Transverse colon (tissue), 4 donors: ENCODE data around the gene UMODL1. TPM values are rescaled to one million over a fixed set of nuclear protein-coding genes. Genes with fewer than 3 reads are reported as not detected.

Experiments
- DNase-seq: peaks from one replicate; pipeline ENCODE4 v3.0.0-alpha.2; 2019
- H3K27ac ChIP-seq, 4 donors: fragments of 200-600 bp; sonication (generic); 2 replicates each; pipeline ENCODE4 v1.5.1; 2016 to 2018; ENCODE audit warnings: inconsistent platforms in 4 of 4
- H3K27me3 ChIP-seq: fragments of 200-600 bp; sonication (generic); 2 replicates; pipeline ENCODE4 v1.5.1; 2017; ENCODE audit warnings: inconsistent platforms
- H3K36me3 ChIP-seq, 4 donors: fragments of 200-600 bp; sonication (generic); 2 replicates each; pipeline ENCODE4 v1.5.1; 2017 to 2019; ENCODE audit warnings: inconsistent platforms in 4 of 4
- H3K4me1 ChIP-seq, 4 donors: fragments of 200-600 bp; sonication (generic); 2 replicates each; pipeline ENCODE4 v1.5.1; 2017 to 2020; ENCODE audit warnings: inconsistent platforms in 4 of 4
- H3K4me3 ChIP-seq, 4 donors: fragments of 200-600 bp; sonication (generic); 1 replicate in 1 of 4; 2 replicates in 3 of 4; pipeline versions ENCODE4 v1.5.1 to v1.6.1; 2017 to 2019; ENCODE audit warnings: inconsistent platforms in 4 of 4
- H3K9me3 ChIP-seq, 2 donors: fragments of 200-600 bp; sonication (generic); 2 replicates each; pipeline ENCODE4 v1.5.1; 2017 to 2019; ENCODE audit warnings: inconsistent platforms in 2 of 2
- EP300 ChIP-seq: sonication (generic); formaldehyde crosslinking; IDR thresholded peaks from one replicate; pipeline ENCODE4 v1.6.1; 2017; ENCODE audit warnings: antibody characterized with exemption, low read depth
- POLR2A ChIP-seq: fragments of 450-650 bp; IDR thresholded peaks from one replicate; pipeline ENCODE4 v1.6.1; 2016; ENCODE audit warnings: antibody characterized with exemption, mild to moderate bottlenecking, moderate library complexity
- POLR2AphosphoS5 ChIP-seq, 3 donors: sonication (generic); formaldehyde crosslinking; IDR thresholded peaks; one replicate each; pipeline ENCODE4 v1.6.1; 2016; ENCODE audit warnings: antibody characterized with exemption in 3 of 3
- WGBS, 2 donors: methylation state at CpG; one replicate each; pipeline ENCODE4 v1.1.5; 2018; ENCODE audit warnings: low coverage in 1 of 2; 5-methylcytosine and 5-hydroxymethylcytosine counted together
- in situ Hi-C, 4 donors: fragments of 200-750 bp; cut with MboI; loops; one replicate each; pipeline versions ENCODE4 v1.15.0 to v1.15.1; 2017; ENCODE audit warnings: low sequenced_read_pairs in 3 of 4, low pct_ligation_motif_present in 1 of 4, low pct_unique_long_range_greater_than_20kb in 1 of 4
- intact Hi-C: fragments of 100-400 bp; cut with DNase I; formaldehyde crosslinking; loops from one replicate; pipeline ENCODE4 v1.15.1; 2023; ENCODE audit warnings: low total_unique reads
- total RNA-seq, 4 donors: library from RNA; depleted of rRNA; stranded (reverse); fragments of >200 nt; gene quantifications; one replicate each; pipeline ENCODE4 v1.1.0, GENCODE V29; 2016
- TF ChIP-seq, protein P1 (sequence below), 5 experiments: fragments of 200-600 bp in 3 of 5; fragments of 450-650 bp in 2 of 5; sonication (generic) in 3 of 5; IDR thresholded peaks; 1 replicate in 2 of 5; 2 replicates in 3 of 5; pipeline ENCODE4 v1.5.1; 2016 to 2017; ENCODE audit warnings: antibody characterized with exemption in 5 of 5, inconsistent platforms in 3 of 5, mild to moderate bottlenecking in 2 of 5, moderate library complexity in 1 of 5

UMODL1 gene, protein sequence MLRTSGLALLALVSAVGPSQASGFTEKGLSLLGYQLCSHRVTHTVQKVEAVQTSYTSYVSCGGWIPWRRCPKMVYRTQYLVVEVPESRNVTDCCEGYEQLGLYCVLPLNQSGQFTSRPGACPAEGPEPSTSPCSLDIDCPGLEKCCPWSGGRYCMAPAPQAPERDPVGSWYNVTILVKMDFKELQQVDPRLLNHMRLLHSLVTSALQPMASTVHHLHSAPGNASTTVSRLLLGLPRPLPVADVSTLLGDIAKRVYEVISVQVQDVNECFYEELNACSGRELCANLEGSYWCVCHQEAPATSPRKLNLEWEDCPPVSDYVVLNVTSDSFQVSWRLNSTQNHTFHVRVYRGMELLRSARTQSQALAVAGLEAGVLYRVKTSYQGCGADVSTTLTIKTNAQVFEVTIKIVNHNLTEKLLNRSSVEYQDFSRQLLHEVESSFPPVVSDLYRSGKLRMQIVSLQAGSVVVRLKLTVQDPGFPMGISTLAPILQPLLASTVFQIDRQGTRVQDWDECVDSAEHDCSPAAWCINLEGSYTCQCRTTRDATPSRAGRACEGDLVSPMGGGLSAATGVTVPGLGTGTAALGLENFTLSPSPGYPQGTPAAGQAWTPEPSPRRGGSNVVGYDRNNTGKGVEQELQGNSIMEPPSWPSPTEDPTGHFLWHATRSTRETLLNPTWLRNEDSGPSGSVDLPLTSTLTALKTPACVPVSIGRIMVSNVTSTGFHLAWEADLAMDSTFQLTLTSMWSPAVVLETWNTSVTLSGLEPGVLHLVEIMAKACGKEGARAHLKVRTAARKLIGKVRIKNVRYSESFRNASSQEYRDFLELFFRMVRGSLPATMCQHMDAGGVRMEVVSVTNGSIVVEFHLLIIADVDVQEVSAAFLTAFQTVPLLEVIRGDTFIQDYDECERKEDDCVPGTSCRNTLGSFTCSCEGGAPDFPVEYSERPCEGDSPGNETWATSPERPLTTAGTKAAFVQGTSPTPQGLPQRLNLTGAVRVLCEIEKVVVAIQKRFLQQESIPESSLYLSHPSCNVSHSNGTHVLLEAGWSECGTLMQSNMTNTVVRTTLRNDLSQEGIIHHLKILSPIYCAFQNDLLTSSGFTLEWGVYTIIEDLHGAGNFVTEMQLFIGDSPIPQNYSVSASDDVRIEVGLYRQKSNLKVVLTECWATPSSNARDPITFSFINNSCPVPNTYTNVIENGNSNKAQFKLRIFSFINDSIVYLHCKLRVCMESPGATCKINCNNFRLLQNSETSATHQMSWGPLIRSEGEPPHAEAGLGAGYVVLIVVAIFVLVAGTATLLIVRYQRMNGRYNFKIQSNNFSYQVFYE
- 1 to 10 TPM in 1 of 4 donors, under 1 TPM in 2, not detected in 1; 0.16 to 3.2 (median 0.68) TPM for total RNA-seq

DNA sequence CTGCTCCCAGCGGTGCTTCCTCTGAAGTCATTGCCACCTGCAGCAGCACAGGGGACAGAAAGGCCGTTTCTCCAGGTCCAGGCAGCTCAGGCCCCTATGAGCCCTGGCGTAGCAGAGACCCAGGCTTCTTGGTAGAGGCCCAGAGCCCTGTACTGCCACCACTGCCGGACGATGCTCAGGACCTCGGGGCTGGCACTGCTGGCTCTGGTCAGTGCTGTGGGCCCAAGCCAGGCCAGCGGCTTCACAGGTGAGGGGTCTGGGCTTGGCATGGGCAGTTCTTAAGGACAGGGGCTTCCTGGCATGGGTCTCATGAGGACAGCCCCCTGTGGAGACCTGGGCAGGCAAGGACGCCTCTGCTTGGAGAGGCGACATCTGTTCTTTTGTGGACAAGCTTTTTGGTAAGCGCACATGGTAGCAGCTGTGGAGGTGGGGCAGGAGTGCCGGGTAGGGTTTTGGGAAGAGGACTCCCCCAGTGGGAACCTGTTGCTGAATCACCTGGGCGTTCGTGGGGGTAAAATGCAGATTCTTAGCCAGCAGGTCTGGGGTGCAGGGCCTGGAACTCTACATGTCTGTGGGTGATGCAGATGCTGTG is at the start of gene UMODL1:
UMODL1 (plus strand) TSS at position 172 of the 592 bp plus-strand sequence; CDS start at position 172, 0 bp downstream.
- no peak for DNase-seq
- Histone ChIP-seq H3K27ac (no peak within 1 kb of the TSS), H3K36me3 (no peaks in the 10 kb centered on the region), H3K27me3 (no peaks in the 10 kb centered on the region), H3K4me1 (no peaks in the 10 kb centered on the region), H3K4me3 (no peak within 1 kb of the TSS), H3K9me3 (no peaks in the 10 kb centered on the region)
- intact Hi-C loops (no loop called here), in situ Hi-C loops (no loop called here)
- WGBS, 2 donors = 84 to 100% methylated on average over 2 to 9 of the region's 13 CpGs
- TF ChIP-seq EP300 (no peak), POLR2AphosphoS5 (IDR thresholded peaks at IDR 0.05) (no peak), POLR2A (no peak)
- TF ChIP-seq, protein P1, sequence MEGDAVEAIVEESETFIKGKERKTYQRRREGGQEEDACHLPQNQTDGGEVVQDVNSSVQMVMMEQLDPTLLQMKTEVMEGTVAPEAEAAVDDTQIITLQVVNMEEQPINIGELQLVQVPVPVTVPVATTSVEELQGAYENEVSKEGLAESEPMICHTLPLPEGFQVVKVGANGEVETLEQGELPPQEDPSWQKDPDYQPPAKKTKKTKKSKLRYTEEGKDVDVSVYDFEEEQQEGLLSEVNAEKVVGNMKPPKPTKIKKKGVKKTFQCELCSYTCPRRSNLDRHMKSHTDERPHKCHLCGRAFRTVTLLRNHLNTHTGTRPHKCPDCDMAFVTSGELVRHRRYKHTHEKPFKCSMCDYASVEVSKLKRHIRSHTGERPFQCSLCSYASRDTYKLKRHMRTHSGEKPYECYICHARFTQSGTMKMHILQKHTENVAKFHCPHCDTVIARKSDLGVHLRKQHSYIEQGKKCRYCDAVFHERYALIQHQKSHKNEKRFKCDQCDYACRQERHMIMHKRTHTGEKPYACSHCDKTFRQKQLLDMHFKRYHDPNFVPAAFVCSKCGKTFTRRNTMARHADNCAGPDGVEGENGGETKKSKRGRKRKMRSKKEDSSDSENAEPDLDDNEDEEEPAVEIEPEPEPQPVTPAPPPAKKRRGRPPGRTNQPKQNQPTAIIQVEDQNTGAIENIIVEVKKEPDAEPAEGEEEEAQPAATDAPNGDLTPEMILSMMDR (IDR thresholded peaks at IDR 0.05) = no peak

DNA sequence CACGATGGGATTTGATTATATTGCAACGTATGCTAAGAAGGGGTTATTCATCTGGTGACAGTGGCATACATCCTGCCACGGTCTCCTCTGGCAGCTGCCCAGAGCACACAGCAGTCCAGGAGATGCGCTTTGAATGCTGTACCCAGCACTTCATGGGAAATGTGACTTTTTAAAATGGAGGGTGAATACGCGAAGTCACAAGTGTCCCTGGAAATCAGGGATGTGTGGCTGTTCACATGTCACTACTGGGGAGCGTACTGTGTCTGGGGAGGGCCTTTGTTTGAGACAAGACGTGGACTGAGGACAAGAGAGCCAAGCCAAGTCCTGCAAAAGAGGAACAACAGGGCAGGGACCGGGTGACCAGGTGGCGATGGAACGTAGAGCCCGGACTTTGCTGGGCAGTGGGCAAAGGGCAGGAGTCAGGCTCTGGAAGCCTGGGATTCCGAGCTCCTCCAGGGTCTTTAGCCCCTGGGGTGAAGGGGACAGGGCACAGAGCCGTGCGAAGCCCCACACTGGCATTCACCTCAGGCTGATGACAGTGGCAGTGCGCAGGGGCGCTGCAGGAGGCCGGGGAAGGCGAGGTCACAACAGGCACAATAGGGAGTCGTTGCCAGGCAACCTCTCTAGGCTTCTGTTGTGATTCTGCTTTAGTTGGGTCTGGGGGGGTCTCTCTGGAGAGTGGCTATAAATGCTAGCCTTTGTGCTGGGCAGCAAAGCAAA is 49.6 kb upstream of the UMODL1 start:
- WGBS, 2 donors = 74 to 100% methylated on average over 2 to 17 of the region's 20 CpGs
- no peaks in the 10 kb centered on the region for H3K27me3 ChIP-seq
- no peak for DNase-seq
- intact Hi-C loops (no loop called here), in situ Hi-C loops (no loop called here)
- no peaks in the 10 kb centered on the region for H3K36me3 ChIP-seq
- no peak for TF ChIP-seq POLR2AphosphoS5 (IDR thresholded peaks at IDR 0.05)
- no peak overlapping the region for H3K27ac ChIP-seq
- H3K9me3 ChIP-seq = no peaks in the 10 kb centered on the region
- H3K4me1 ChIP-seq = no peaks in the 10 kb centered on the region
- no peak overlapping the region for H3K4me3 ChIP-seq

DNA sequence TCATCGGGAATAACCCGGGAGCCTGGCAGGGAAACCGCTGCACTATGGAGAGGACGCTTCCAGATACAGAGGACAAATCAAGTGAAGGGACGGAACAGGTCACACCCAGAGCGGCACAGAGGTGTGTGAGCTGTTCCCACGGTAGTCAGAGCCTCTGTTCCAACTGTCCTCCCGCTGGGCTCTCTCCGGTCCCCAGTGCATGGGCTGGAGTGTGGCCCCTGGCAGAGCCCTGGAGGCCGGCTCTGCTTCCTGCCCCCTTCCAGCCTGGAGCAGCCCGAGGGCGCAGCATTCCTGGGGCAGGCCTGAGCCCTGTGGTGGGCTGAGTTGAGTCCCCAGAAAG is 49.1 kb upstream of the UMODL1 start:
- TF ChIP-seq, protein P1 (IDR thresholded peaks at IDR 0.05) = no peak
- TF ChIP-seq POLR2AphosphoS5 (IDR thresholded peaks at IDR 0.05) = no peak
- no peak for TF ChIP-seq EP300
- no peak for TF ChIP-seq POLR2A
- in situ Hi-C loops (no loop called here), intact Hi-C loops (no loop called here)
- 73% methylated on average over 12 of the region's 12 CpGs; no CpG with 5 or more reads in 1 of the 2 donors for WGBS, 2 donors
- Histone ChIP-seq H3K4me1 (no peaks in the 10 kb centered on the region), H3K27ac (no peak overlapping the region), H3K36me3 (no peaks in the 10 kb centered on the region), H3K9me3 (no peaks in the 10 kb centered on the region), H3K4me3 (no peak overlapping the region), H3K27me3 (no peaks in the 10 kb centered on the region)
- DNase-seq = no peak

DNA sequence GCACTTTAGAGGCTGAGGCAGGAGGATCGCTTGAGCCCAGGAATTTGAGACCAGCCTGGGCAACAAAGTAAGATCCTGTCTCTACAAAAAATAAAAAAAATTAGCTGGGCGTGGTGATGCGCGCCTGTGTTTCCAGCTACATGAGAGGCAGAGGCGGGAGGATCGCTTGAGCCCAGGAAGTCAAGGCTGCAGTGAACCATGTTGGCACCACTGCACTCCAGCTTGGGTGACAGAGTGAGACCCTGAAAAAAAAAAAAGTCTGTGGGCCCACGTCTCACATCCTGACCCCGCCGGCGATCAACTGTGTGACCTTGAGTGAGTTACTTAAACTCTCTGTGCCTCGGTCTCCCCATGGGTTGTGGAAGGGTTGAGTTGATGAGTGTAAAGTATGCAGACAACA is 48.2 kb upstream of the UMODL1 start:
- DNase-seq = no peak
- Histone ChIP-seq H3K4me3 (no peak overlapping the region), H3K9me3 (no peaks in the 10 kb centered on the region), H3K36me3 (no peaks in the 10 kb centered on the region), H3K27me3 (no peaks in the 10 kb centered on the region), H3K4me1 (no peaks in the 10 kb centered on the region), H3K27ac (no peak overlapping the region)
- TF ChIP-seq EP300 (no peak), POLR2AphosphoS5 (IDR thresholded peaks at IDR 0.05) (no peak), POLR2A (no peak)
- WGBS, 2 donors = 92 to 94% methylated on average over 5 to 11 of the region's 11 CpGs
- in situ Hi-C loops = no loop called here
- intact Hi-C loops = no loop called here
